Colon (tissue), 2 donors: Measurements from ENCODE around the gene UNC5B.

Experiments used
- FAIRE-seq: peaks from 2 replicates; lab custom pipeline; 2012; peaks lifted over from hg19 to GRCh38; lab: Jason Lieb, UNC
- donor health status: control.
- donor health status: control.

UNC5B gene

GRCh38 chr10:71301371-71301916 lies 89.1 kb downstream of the UNC5B start:
- no peak for FAIRE-seq

GRCh38 chr10:71302451-71302850 lies 90.1 kb downstream of the UNC5B start:
- no peak for FAIRE-seq

DNA sequence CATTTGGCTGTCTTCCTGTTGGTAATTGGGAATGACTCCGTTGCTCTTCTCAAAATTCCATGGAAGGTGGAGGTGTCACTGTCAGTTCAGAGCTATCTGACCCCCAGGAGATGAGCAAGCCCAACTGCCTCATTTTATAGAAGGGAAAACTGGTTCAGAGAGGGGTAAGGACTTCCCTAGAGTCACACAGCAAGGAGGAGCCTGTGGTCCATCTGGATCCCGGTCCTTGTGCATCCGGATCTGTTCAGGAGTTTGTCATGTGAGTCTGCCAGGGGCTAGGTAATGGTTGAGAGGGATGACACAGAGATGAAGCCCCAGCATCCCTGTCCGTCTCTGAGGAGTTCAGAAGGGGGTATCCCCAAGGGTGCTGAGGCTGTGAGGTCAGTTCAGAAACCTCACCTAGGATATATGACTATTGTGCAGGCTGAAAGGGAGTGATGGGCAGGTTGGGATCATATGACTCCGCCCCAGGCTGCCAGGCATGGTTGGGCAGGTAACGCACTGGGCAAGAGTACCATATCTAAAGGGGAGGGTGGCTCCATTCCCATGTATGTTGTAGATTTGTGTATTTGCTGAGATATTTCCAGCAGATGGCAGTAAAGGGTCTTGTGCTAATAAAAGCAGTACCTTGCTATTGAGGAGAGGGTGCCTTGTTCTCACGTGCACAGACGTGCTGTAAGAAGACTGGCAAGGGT lies 90.7 kb downstream of the UNC5B start:
- FAIRE-seq: no peak

- FAIRE-seq: no peak
Measured at GRCh38 chr10:71303569-71303907, 91.2 kb downstream of the UNC5B start.

GRCh38 chr10:71304914-71305313 lies 92.5 kb downstream of the UNC5B start:
- no peak for FAIRE-seq

DNA sequence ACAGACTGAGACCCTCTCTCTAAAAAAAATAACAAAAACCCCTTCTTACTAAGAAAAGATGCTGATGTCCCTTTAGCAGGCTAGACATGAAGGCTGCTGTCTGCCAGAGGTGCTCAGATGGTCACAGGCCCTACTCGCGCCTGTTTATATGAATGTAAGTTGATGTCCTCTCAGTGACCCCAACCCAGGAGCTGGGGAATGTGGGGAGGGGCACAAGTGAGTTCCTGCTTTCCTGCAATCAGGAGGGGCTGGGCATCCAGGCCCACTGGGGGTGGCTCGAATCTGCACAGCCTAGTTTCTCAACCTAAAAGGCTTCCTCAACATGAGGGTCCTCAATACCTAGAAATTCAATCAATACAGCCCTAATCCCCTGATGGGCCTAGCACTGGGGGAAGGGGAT lies 94.6 kb downstream of the UNC5B start:
- FAIRE-seq: no peak

DNA sequence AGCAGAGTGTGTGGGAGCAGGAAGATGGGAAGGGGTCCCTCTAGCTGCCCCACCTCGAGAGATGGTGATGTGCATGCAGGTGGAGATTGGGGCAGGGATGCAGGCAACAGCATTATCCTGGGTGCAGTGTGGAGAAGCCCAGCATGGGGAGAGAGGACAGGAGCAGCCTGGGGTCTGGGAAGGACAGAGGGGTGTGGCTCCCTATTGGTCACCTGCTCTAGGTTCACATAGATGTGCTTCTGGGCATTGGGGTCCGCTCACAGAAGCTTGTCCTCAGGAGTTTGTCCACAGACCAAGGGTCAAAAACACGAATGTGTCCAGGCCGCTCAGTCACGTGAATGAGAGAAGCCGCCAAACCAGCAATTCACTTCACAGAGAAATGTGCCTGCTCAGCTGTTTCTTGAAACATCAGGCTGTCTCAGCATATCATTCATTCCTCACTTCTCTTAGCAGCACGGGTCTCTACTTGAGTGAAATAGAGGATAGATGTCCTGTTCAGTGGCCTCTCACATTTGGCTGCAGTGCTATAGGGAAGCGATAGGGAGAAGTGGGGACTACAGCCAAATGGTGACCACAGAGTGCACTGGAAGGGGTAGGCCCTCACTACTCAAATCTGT lies 95.2 kb downstream of the UNC5B start:
- FAIRE-seq: no peak

GRCh38 chr10:71308244-71308643 lies 95.9 kb downstream of the UNC5B start:
- no peak for FAIRE-seq

DNA sequence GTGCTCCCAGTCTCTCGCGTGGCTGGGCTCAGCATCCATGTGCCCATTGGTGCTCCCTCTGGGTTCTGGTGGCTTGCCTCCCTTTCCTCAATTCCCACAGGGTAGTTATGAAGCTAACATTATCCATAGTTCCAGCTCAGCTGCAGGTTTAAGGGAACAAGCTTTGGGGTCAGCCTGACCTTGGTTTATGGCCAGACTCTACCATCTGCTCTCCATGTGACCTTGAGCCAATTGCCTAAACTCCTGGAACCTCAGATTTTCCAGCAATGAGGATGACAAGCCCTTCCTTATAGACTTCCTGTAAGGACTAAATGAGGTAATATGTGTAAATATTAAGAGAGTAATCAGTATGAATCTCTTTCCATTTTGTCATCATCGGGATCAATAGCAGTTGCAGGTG lies 96.6 kb downstream of the UNC5B start:
- FAIRE-seq: no peak

- no peak for FAIRE-seq
Measured at GRCh38 chr10:71309919-71310318, 97.5 kb downstream of the UNC5B start.

DNA sequence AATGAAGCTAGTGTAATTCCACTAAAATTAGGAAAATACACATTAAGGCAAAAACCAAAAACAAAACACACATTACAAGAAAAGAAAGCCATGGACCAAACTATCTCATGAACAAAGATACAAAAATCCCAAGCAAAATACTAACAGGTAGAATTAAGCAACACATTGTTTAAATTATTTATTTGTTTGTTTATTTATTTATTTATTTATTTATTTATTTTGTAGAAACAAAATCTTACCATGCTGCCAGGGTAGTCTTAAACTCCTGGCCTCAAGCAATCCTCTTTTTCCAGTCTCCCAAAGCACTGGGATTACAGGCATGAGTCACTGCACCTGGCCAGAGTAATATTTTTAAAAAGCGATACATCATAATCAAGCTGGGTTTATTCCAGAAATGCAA lies 99.8 kb downstream of the UNC5B start:
- FAIRE-seq: no peak

DNA sequence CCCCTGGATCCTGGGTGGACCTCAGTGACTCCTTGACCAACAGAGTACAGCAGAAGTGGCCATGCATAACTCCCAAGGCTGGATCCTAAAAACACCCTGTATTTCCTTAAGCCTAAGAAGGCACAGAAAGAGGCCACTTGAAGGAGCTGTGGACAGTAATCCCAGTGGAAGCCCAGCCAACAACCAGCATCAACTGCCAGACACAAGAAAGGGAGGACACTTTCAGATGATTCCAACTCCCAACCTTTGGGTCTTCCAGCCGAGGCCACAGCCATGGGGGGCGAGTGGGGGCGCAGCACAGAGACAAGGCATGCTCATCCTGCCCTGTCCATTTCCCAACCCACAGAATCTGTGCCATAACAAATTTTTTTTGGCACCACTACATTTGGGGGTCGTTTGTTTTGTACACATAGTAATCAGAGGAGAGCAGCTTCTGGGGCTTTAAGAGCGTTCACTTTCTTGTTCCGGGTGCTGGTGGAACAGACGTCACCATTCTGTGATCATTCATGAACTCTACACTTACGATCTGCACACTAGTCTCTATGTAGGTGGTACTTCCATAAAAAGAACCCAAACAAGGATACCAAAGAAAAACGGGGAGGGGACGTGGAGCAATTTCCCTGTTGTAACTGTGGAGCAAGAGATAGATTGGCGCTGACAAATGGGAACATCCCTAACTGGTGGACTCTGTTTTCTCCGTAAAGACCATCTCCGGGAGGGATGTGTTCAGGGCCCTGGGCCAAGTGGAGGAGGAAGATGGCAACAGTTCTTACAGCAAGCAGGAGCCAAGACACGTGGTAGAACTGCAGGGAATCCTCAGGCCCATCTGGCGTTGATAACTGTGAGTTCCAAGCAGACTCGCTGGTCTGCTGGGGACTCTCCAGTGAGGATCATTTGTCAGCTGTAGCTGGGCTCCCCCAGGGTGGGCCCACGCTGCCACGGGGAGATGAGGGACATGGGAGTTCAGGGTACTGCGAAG lies 100.7 kb downstream of the UNC5B start:
- FAIRE-seq: no peak

GRCh38 chr10:71314028-71314693 lies 101.8 kb downstream of the UNC5B start:
- FAIRE-seq: no peak

- no peak for FAIRE-seq
Measured at GRCh38 chr10:71314694-71315225, 102.4 kb downstream of the UNC5B start.

GRCh38 chr10:71316056-71316785 lies 103.9 kb downstream of the UNC5B start:
- no peak for FAIRE-seq

- FAIRE-seq: no peak
Measured at GRCh38 chr10:71316786-71317160, 104.4 kb downstream of the UNC5B start.

DNA sequence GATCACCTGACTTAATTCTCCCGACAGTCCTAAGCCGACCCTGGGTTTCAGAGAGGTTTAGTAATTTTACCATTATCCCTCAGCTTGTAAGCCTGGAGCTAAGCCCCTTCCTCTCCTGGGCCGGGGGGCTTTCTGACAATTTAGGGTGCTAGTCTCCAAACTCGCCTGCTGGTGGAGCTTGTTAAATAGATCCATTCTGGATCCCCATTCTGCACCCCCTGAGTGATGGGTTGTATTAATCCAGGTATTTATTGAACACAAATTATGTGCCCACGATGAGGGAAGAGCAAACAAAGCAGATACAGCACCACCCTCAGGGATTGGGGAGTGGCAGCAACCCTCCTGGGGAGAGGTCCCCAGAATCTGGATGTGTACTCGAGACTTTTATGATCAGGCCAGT lies 105.4 kb downstream of the UNC5B start:
- no peak for FAIRE-seq

DNA sequence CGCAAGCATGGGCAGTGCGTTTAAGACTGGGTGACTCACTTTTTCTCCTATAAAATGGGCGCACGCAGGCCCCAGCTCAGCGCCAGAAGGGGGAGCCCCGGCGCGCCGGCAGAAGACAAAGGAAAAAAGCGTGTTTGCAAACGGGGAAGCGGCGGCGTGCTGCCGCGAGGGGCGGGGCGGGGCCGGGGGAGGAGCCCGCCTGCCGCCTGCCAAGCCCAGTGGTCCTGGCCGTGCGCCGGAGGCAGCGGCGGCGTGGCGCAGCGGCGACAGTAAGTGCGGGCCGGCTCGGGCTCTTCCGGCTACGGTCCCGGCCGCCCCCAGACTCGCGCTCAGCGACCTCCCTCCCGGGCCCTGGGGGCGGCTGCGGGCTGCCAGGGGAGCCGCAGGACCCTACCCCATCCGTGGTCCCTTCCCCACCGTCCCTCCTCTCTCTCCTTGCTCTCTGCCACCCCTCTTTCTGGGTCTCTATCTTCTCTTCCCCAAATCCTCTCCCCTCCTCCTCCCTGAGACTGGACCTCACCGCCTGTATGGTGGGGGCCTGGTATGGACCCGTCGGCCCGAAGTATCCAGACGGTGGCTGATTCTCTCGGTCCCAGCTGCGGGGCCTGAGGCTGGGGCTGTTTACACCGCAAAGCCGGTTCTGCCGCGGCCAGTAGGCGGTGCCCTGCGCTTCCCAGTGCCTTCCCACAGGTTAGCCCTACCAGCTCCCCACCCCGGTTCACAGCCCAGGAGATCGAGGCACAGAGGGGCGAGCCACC lies 106.9 kb downstream of the UNC5B start, which contains the start of gene SLC29A3:
TSS of gene SLC29A3 (plus strand) at position 218 of the 758 bp plus-strand sequence. CDS start at position 269, 51 bp downstream.
- no peak for FAIRE-seq

DNA sequence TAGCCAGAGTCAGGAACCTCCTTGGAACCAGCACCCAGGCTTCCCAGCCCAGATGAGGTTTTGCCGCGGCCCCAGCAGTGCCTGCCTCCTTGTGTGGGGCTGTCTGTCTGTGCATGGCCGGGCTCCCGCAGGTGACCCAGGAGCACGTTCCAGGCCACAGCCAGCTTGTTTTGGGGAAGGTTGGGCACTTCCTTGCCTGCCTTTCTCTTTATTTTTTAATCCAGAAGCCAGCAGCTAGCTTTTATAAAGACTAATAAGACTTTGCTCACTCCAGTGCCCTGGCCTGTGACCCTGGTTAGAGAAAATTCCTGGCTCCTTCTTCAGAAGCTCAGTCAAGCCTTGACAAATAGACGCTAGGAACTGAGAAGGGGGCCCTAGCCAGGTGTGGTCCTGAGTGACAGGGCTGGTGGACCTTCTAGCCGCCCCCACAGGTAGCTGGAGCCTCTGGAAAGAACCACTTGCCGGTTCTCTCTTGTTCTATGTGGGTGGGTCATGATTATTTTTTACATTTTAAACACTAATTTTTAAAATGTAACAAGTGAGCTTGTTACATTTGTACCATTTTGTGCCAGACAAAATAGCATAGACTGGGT lies 107.5 kb downstream of the UNC5B start:
- no peak for FAIRE-seq

- no peak for FAIRE-seq
Measured at GRCh38 chr10:71320592-71320991, 108.2 kb downstream of the UNC5B start.
